ENCODE measurements around the gene FAM168A.

DNA sequence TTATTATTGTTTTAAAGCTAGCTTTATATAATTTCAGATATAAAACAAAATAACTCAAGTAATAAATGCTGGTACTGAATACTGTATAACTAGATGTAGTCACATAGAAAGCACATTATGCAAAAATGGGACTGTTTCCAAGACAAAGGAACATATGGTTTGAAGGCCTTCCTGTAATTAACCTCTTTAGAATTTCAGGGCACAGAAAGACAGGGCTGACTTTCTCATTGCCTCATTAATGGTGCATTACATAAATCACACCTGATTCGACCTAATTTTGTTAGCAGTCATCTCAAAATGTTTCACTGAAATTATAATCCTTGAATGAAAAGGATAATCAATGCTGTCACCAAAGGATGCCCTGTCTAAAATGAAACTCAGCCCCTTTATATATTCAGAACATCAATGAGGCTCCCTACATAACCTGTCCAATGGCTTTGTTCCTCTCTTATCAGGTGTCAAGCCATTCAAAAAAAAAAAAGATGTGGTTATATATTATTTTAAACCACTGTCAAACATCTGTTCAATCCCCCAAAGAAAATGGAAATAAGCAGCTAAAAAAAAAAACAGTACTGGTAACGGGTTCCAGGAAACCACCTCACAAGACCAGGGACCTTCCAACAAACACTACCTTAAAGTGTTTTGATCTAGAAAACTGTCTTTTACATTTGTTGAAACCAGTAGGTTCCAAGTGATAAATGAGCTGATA is 77.4 kb downstream of the FAM168A start:
- no peak for TF ChIP-seq CTCF (optimal IDR thresholded peaks at IDR 0.05 in 1 of 3, IDR thresholded peaks at IDR 0.05 in 1 of 3, conservative IDR thresholded peaks at IDR 0.05 in 1 of 3; ENCODE audit: extremely low read depth in 1 of 3, insufficient read depth in 2 of 3, low read length in 3 of 3)
- TF ChIP-seq EZH2 (IDR thresholded peaks at IDR 0.05; ENCODE audit: low read length), result no peak

All from keratinocyte (primary cell).